K562 (cell line): ENCODE measurements around the gene AIDA. TPM values are rescaled to one million over a fixed set of nuclear protein-coding genes. Genes with fewer than 3 reads are reported as not detected.

Source experiments
- ATF1 ChIP-seq, 2 experiments: fragments of 450-650 bp in 1 of 2; IDR thresholded peaks; 2 replicates each; pipeline ENCODE4 v1.6.1; 2016; ENCODE audit warnings: missing compliant biosample characterization in 1 of 2, missing genetic modification characterization in 1 of 2
- BRCA1 ChIP-seq, 2 experiments: fragments of 450-650 bp in 1 of 2; sonication (generic) in 1 of 2; formaldehyde crosslinking in 1 of 2; IDR thresholded peaks; 2 replicates each; pipeline versions ENCODE4 v1.5.0 to v1.6.1; 2017 to 2020; ENCODE audit warnings: mild to moderate bottlenecking in 1 of 2, missing genetic modification reagents in 1 of 2
- EZH2 ChIP-seq: IDR thresholded peaks from 2 replicates; pipeline ENCODE4 v1.6.1; 2012; ENCODE audit warnings: low read depth, mild to moderate bottlenecking, inconsistent platforms, low read length, borderline replicate concordance
- FIP1L1 ChIP-seq: fragments of 200-400 bp; formaldehyde crosslinking; IDR thresholded peaks from 2 replicates; pipeline ENCODE4 v1.6.1; 2018; ENCODE audit warnings: mild to moderate bottlenecking, low read depth, low read length; ENCODE audit not compliant: poor library complexity, severe bottlenecking
- HDAC2 ChIP-seq: fragments of 450-650 bp; IDR thresholded peaks from 2 replicates; pipeline ENCODE4 v1.6.1; 2016; ENCODE audit warnings: mild to moderate bottlenecking
- MAFG ChIP-seq: fragments of 450-650 bp; conservative IDR thresholded peaks from 2 replicates; pipeline ENCODE4 v1.6.1; 2016; ENCODE audit warnings: missing genetic modification characterization, missing compliant biosample characterization
- NCOA2 ChIP-seq, 2 experiments: fragments of 450-650 bp; IDR thresholded peaks; 2 replicates each; pipeline ENCODE4 v1.6.1; 2018; ENCODE audit warnings: mild to moderate bottlenecking in 2 of 2, moderate library complexity in 1 of 2; ENCODE audit not compliant: partially characterized antibody in 2 of 2
- NR3C1 ChIP-seq: sonication (generic); formaldehyde crosslinking; IDR thresholded peaks from 2 replicates; pipeline ENCODE4 v1.8.1; 2022; ENCODE audit warnings: missing genetic modification reagents
- RBM15 ChIP-seq: fragments of 200-400 bp; formaldehyde crosslinking; IDR thresholded peaks from 2 replicates; pipeline ENCODE4 v1.6.1; 2018; ENCODE audit warnings: mild to moderate bottlenecking, low read length, moderate library complexity; ENCODE audit not compliant: insufficient read depth
- YBX1 ChIP-seq: fragments of 450-650 bp; IDR thresholded peaks from 2 replicates; pipeline ENCODE4 v1.7.1; 2016; ENCODE audit warnings: mild to moderate bottlenecking
- ZNF121 ChIP-seq: sonication (generic); formaldehyde crosslinking; conservative IDR thresholded peaks from 2 replicates; pipeline ENCODE4 v1.8.0; 2022; ENCODE audit warnings: missing genetic modification reagents
- polyA plus RNA-seq, 8 experiments: library from polyadenylated mRNA; depleted of rRNA in 4 of 8; stranded (reverse) in 5 of 8; unstranded in 3 of 8; fragments of >200 nt; fragmentation: Nextera tagmentation in 2 of 8; fragmentation: Illumina TruSeq in 1 of 8; extraction: Ambion mirVana in 2 of 8; extraction: Trizol in 1 of 8; gene quantifications; 2 replicates each; pipeline versions ENCODE4 v1.2.1 to v1.2.3, GENCODE V29; 2011 to 2014; ENCODE audit warnings: inconsistent platforms in 1 of 8, missing spikeins in 1 of 8
- total RNA-seq, 7 experiments: library from RNA; depleted of rRNA in 6 of 7; stranded (reverse); fragments of >200 nt in 6 of 7; fragmentation: Illumina TruSeq in 2 of 7; extraction: Trizol in 2 of 7; gene quantifications; 2 replicates each; pipeline versions ENCODE4 v1.2.1 to v1.2.3, GENCODE V29; 2011 to 2021; ENCODE audit warnings: low replicate concordance in 1 of 7
- TF ChIP-seq, protein P1 (sequence below): fragments of 450-650 bp; IDR thresholded peaks from 2 replicates; pipeline ENCODE4 v1.6.1; 2016; ENCODE audit warnings: low read depth, mild to moderate bottlenecking, moderate library complexity
- TF ChIP-seq, protein P2 (sequence below): fragments of 250-450 bp; sonication (Bioruptor Pico); IDR thresholded peaks from 2 replicates; pipeline ENCODE4 v1.8.0; 2022; ENCODE audit warnings: moderate library complexity, mild to moderate bottlenecking, inconsistent platforms
- TF ChIP-seq, protein P3 (sequence below): fragments of 450-650 bp; IDR thresholded peaks from 2 replicates; pipeline ENCODE4 v1.7.0; 2016; ENCODE audit warnings: borderline replicate concordance
- TF ChIP-seq, protein P4 (sequence below): sonication (generic); formaldehyde crosslinking; IDR thresholded peaks from 2 replicates; pipeline ENCODE4 v1.8.1; 2023; ENCODE audit warnings: missing genetic modification reagents, mild to moderate bottlenecking, borderline replicate concordance

AIDA gene
- total and polyA plus RNA-seq, 9 of the 15 experiments (the other 6 are each of a cell fraction or from before 2014, with no cell fraction given): 18.2 to 77.9 (median 24.9) TPM

DNA sequence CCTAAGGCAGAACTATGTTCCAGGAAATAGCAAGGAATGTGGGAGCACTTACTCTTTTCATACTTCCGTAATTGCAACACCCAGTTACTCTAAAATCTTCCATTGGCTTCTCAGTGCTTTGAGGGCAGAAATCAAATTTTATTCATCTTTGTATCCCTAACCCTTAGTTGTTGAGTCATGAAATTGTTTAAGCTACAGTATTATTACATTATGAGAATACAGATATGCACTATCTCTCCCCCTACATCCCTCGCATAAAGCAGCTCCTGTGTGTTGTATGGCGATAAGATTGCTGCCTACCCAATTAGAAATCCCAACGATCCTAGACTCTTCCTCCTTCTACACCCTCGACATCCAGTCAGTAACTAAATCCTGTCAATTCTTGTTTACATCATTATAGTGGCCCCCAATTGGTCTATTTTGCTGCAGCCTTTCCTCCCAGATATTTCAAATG is 2.6 kb downstream of the AIDA start (continued):
- TF ChIP-seq, protein P1, sequence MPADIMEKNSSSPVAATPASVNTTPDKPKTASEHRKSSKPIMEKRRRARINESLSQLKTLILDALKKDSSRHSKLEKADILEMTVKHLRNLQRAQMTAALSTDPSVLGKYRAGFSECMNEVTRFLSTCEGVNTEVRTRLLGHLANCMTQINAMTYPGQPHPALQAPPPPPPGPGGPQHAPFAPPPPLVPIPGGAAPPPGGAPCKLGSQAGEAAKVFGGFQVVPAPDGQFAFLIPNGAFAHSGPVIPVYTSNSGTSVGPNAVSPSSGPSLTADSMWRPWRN: peak; percentile 97
- TF ChIP-seq HDAC2 (peak; percentile 89), NR3C1 (CRISPR knock-in tag) (no peak), EZH2 (no peak), RBM15 (no peak), YBX1 (no peak), BRCA1 (IDR thresholded peaks at IDR 0.05) (no peak), BRCA1 (CRISPR knock-in tag; IDR thresholded peaks at IDR 0.05) (no peak), ZNF121 (no peak), NCOA2 (IDR thresholded peaks at IDR 0.05; ENCODE audit: partially characterized antibody in 2 of 2) (peak in 1 of 2 experiments; percentile 45), ATF1 (CRISPR knock-in tag; IDR thresholded peaks at IDR 0.05) (no peak), ATF1 (tag; IDR thresholded peaks at IDR 0.05) (peak; percentile 26; the same call in 1 of the 2 replicates), MAFG (tag) (peak; percentile 74), FIP1L1 (no peak)
- TF ChIP-seq, protein P2, sequence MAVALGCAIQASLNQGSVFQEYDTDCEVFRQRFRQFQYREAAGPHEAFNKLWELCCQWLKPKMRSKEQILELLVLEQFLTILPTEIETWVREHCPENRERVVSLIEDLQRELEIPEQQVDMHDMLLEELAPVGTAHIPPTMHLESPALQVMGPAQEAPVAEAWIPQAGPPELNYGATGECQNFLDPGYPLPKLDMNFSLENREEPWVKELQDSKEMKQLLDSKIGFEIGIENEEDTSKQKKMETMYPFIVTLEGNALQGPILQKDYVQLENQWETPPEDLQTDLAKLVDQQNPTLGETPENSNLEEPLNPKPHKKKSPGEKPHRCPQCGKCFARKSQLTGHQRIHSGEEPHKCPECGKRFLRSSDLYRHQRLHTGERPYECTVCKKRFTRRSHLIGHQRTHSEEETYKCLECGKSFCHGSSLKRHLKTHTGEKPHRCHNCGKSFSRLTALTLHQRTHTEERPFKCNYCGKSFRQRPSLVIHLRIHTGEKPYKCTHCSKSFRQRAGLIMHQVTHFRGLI: no peak
- TF ChIP-seq, protein P3, sequence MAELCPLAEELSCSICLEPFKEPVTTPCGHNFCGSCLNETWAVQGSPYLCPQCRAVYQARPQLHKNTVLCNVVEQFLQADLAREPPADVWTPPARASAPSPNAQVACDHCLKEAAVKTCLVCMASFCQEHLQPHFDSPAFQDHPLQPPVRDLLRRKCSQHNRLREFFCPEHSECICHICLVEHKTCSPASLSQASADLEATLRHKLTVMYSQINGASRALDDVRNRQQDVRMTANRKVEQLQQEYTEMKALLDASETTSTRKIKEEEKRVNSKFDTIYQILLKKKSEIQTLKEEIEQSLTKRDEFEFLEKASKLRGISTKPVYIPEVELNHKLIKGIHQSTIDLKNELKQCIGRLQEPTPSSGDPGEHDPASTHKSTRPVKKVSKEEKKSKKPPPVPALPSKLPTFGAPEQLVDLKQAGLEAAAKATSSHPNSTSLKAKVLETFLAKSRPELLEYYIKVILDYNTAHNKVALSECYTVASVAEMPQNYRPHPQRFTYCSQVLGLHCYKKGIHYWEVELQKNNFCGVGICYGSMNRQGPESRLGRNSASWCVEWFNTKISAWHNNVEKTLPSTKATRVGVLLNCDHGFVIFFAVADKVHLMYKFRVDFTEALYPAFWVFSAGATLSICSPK: no peak
- TF ChIP-seq, protein P4, sequence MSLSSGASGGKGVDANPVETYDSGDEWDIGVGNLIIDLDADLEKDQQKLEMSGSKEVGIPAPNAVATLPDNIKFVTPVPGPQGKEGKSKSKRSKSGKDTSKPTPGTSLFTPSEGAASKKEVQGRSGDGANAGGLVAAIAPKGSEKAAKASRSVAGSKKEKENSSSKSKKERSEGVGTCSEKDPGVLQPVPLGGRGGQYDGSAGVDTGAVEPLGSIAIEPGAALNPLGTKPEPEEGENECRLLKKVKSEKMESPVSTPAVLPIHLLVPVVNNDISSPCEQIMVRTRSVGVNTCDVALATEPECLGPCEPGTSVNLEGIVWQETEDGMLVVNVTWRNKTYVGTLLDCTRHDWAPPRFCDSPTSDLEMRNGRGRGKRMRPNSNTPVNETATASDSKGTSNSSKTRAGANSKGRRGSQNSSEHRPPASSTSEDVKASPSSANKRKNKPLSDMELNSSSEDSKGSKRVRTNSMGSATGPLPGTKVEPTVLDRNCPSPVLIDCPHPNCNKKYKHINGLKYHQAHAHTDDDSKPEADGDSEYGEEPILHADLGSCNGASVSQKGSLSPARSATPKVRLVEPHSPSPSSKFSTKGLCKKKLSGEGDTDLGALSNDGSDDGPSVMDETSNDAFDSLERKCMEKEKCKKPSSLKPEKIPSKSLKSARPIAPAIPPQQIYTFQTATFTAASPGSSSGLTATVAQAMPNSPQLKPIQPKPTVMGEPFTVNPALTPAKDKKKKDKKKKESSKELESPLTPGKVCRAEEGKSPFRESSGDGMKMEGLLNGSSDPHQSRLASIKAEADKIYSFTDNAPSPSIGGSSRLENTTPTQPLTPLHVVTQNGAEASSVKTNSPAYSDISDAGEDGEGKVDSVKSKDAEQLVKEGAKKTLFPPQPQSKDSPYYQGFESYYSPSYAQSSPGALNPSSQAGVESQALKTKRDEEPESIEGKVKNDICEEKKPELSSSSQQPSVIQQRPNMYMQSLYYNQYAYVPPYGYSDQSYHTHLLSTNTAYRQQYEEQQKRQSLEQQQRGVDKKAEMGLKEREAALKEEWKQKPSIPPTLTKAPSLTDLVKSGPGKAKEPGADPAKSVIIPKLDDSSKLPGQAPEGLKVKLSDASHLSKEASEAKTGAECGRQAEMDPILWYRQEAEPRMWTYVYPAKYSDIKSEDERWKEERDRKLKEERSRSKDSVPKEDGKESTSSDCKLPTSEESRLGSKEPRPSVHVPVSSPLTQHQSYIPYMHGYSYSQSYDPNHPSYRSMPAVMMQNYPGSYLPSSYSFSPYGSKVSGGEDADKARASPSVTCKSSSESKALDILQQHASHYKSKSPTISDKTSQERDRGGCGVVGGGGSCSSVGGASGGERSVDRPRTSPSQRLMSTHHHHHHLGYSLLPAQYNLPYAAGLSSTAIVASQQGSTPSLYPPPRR (CRISPR knock-in tag): no peak
